DND-41 (cell line): ENCODE data around the gene MAD2L1BP.

Experiments
- EZH2 ChIP-seq: IDR thresholded peaks from 3 replicates; pipeline ENCODE4 v1.6.1; 2012; ENCODE audit warnings: borderline replicate concordance, low read depth, mild to moderate bottlenecking, moderate library complexity, low read length, inconsistent platforms; ENCODE audit not compliant: severe bottlenecking
- TF ChIP-seq, protein P1 (sequence below): IDR thresholded peaks from 2 replicates; pipeline ENCODE4 v1.5.1; 2012; ENCODE audit warnings: borderline replicate concordance, low read length, moderate library complexity, mild to moderate bottlenecking; ENCODE audit not compliant: poor library complexity, severe bottlenecking; ENCODE audit errors: extremely low read depth

DNA sequence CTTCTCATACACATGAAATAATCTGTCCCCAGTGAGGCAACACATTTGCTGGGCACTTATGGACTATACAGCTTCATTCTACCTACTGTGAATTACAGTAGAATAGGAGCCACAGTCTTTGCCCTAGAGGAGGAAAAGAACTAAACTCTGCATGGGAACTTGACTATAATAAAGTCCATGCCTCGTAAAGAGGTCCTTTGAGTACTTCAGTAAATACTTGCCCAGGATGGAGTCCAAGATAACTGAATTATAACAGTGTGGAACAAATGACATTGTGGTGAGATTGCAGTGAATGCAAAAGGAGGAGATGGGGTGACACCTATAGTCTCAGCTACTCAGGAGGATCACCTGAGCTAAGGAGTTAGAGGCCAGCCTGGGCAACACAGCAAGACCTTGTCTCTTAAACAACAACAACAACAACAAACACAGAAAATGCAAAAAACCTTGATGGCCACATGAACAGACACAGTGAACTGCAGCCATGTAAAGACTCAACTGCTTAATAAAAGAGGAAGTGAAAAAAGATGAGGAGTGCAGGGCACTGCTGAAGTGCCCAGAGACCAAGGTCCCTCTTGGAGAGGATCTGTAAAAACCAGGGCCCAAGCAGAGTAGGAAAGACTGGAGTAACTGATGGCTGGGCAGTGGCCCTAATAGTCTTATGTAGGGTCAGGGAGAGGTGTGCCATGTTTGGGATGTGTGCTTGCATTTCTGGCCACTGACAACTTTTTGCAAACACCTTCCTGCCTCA lies 48.2 kb downstream of the MAD2L1BP start:
- TF ChIP-seq, protein P1, sequence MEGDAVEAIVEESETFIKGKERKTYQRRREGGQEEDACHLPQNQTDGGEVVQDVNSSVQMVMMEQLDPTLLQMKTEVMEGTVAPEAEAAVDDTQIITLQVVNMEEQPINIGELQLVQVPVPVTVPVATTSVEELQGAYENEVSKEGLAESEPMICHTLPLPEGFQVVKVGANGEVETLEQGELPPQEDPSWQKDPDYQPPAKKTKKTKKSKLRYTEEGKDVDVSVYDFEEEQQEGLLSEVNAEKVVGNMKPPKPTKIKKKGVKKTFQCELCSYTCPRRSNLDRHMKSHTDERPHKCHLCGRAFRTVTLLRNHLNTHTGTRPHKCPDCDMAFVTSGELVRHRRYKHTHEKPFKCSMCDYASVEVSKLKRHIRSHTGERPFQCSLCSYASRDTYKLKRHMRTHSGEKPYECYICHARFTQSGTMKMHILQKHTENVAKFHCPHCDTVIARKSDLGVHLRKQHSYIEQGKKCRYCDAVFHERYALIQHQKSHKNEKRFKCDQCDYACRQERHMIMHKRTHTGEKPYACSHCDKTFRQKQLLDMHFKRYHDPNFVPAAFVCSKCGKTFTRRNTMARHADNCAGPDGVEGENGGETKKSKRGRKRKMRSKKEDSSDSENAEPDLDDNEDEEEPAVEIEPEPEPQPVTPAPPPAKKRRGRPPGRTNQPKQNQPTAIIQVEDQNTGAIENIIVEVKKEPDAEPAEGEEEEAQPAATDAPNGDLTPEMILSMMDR, result no peak
- TF ChIP-seq EZH2, result no peak
